GM12878 (cell line): ENCODE data around the gene THOC7. TPM values are rescaled to one million over a fixed set of nuclear protein-coding genes. Genes with fewer than 3 reads are reported as not detected.

Experiments
- ASH2L ChIP-seq: fragments of 300-600, 200-600 bp; sonication (generic); IDR thresholded peaks from 2 replicates; pipeline ENCODE4 v1.6.1; 2017; ENCODE audit warnings: low read depth, mild to moderate bottlenecking, borderline replicate concordance
- CHD1 ChIP-seq: IDR thresholded peaks from 2 replicates; pipeline ENCODE4 v1.6.1; 2012; ENCODE audit warnings: low read depth, low read length, improper control_type of control experiment
- EGR1 ChIP-seq, 2 experiments: IDR thresholded peaks; 1 replicate in 1 of 2; 2 replicates in 1 of 2; pipeline ENCODE4 v1.6.1; 2011 to 2012; ENCODE audit warnings: low read depth in 2 of 2, low read length in 2 of 2, borderline replicate concordance in 1 of 2, mild to moderate bottlenecking in 1 of 2, moderate library complexity in 1 of 2
- FOS ChIP-seq: IDR thresholded peaks from 3 replicates; pipeline ENCODE4 v1.6.1; 2011; ENCODE audit warnings: borderline replicate concordance; ENCODE audit not compliant: insufficient read length; ENCODE audit errors: extremely low read depth
- GATAD2B ChIP-seq: fragments of 450-650 bp; conservative IDR thresholded peaks from 2 replicates; pipeline ENCODE4 v1.6.1; 2017; ENCODE audit warnings: low read depth, mild to moderate bottlenecking, moderate library complexity
- IKZF2 ChIP-seq, 2 experiments: fragments of 450-650 bp; IDR thresholded peaks; 2 replicates each; pipeline ENCODE4 v1.6.1; 2017; ENCODE audit warnings: mild to moderate bottlenecking in 2 of 2, moderate library complexity in 2 of 2
- MYB ChIP-seq: fragments of 150-350 bp; IDR thresholded peaks from 2 replicates; pipeline ENCODE4 v1.6.1; 2014; ENCODE audit warnings: mild to moderate bottlenecking, low read depth, low read length, borderline replicate concordance
- POLR2AphosphoS2 ChIP-seq: IDR thresholded peaks from 2 replicates; pipeline ENCODE4 v1.6.1; 2011; ENCODE audit warnings: low read depth, mild to moderate bottlenecking, low read length, improper control_type of control experiment, moderate library complexity
- POU2F2 ChIP-seq: IDR thresholded peaks from 3 replicates; pipeline ENCODE4 v1.6.1; 2011; ENCODE audit warnings: low read depth, mild to moderate bottlenecking, low read length, borderline replicate concordance
- RAD51 ChIP-seq: fragments of 450-650 bp; IDR thresholded peaks from 2 replicates; pipeline ENCODE4 v1.6.1; 2016; ENCODE audit warnings: moderate library complexity, mild to moderate bottlenecking, inconsistent platforms
- RCOR1 ChIP-seq: conservative IDR thresholded peaks from 2 replicates; pipeline ENCODE4 v1.6.1; 2012; ENCODE audit warnings: low read depth, low read length, improper control_type of control experiment
- RUNX3 ChIP-seq: IDR thresholded peaks from 2 replicates; pipeline ENCODE4 v1.6.1; 2012; ENCODE audit warnings: low read length, inconsistent platforms
- STAT1 ChIP-seq: fragments of 450-650 bp; conservative IDR thresholded peaks from 2 replicates; pipeline ENCODE4 v1.6.1; 2014; ENCODE audit warnings: antibody characterized with exemption, mild to moderate bottlenecking
- TCF7 ChIP-seq: IDR thresholded peaks from 2 replicates; pipeline ENCODE4 v1.6.1; 2014; ENCODE audit warnings: antibody characterized with exemption, borderline replicate concordance
- polyA plus RNA-seq, 11 experiments: library from polyadenylated mRNA; depleted of rRNA in 4 of 11; unstranded in 6 of 11; stranded (reverse) in 5 of 11; fragments of >200 nt; fragmentation: Nextera tagmentation in 4 of 11; fragmentation: Illumina TruSeq in 1 of 11; extraction: Ambion mirVana in 4 of 11; extraction: Trizol in 1 of 11; gene quantifications; 1 replicate in 1 of 11; 2 replicates in 10 of 11; pipeline versions ENCODE4 v1.2.1 to v1.2.3, GENCODE V29; 2011 to 2016; ENCODE audit warnings: inconsistent platforms in 2 of 11, missing spikeins in 2 of 11, low read depth in 1 of 11
- total RNA-seq, 4 experiments: library from RNA; depleted of rRNA in 3 of 4; stranded (reverse); fragments of >200 nt in 3 of 4; fragmentation: Illumina TruSeq in 1 of 4; extraction: Trizol in 1 of 4; gene quantifications; 2 replicates each; pipeline versions ENCODE4 v1.2.1 to v1.2.3, GENCODE V29; 2013 to 2021
- TF ChIP-seq, protein P1 (sequence below): fragments of 450-650 bp; IDR thresholded peaks from 2 replicates; pipeline ENCODE4 v1.6.1; 2017; ENCODE audit warnings: mild to moderate bottlenecking
- TF ChIP-seq, protein P2 (sequence below): fragments of 450-650 bp; IDR thresholded peaks from 2 replicates; pipeline ENCODE4 v1.6.1; 2016; ENCODE audit warnings: mild to moderate bottlenecking, moderate library complexity, borderline replicate concordance

The THOC7 gene
- total and polyA plus RNA-seq, 10 of the 15 experiments (the other 5 are each of a cell fraction or from before 2014, with no cell fraction given) = 61.7 to 269 (median 138) TPM

DNA sequence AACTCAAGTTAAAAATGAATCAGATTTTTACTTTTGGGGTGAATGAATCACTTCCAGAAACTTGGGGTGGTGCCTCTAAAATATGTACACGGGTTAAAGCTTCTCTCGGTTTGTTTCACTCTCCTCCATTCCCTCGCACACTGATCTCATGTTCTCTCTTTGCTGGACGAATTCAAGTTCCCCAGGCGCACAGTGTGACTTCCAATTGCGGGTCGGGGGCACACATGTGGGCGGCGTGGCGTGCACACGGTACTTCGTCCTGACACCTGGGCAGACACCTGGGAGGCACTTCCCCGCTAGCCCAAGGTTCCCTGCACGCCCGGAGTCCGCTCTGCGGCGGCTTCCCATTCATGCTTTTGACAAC lies 47.9 kb upstream of the THOC7 start (continued):
- TF ChIP-seq, protein P1, sequence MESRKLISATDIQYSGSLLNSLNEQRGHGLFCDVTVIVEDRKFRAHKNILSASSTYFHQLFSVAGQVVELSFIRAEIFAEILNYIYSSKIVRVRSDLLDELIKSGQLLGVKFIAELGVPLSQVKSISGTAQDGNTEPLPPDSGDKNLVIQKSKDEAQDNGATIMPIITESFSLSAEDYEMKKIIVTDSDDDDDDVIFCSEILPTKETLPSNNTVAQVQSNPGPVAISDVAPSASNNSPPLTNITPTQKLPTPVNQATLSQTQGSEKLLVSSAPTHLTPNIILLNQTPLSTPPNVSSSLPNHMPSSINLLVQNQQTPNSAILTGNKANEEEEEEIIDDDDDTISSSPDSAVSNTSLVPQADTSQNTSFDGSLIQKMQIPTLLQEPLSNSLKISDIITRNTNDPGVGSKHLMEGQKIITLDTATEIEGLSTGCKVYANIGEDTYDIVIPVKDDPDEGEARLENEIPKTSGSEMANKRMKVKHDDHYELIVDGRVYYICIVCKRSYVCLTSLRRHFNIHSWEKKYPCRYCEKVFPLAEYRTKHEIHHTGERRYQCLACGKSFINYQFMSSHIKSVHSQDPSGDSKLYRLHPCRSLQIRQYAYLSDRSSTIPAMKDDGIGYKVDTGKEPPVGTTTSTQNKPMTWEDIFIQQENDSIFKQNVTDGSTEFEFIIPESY = no peak
- TF ChIP-seq RUNX3 (peak; percentile 7; the same call in 1 of the 2 replicates), EGR1 (IDR thresholded peaks at IDR 0.05; ENCODE audit: borderline replicate concordance in 1 of 2, low read depth in 2 of 2, low read length in 2 of 2) (0 out of 3 replicates have a peak, but pooled peaks of 1 of the 2 experiments have one; percentile 51), TCF7 (no peak), POU2F2 (no peak), IKZF2 (IDR thresholded peaks at IDR 0.05) (0 out of 4 replicates have a peak, but pooled peaks of 1 of the 2 experiments have one; percentile 11), MYB (no peak), RCOR1 (no peak), GATAD2B (no peak), ASH2L (no peak), RAD51 (no peak), CHD1 (no peak), FOS (no peak), STAT1 (no peak), POLR2AphosphoS2 (no peak)
- TF ChIP-seq, protein P2, sequence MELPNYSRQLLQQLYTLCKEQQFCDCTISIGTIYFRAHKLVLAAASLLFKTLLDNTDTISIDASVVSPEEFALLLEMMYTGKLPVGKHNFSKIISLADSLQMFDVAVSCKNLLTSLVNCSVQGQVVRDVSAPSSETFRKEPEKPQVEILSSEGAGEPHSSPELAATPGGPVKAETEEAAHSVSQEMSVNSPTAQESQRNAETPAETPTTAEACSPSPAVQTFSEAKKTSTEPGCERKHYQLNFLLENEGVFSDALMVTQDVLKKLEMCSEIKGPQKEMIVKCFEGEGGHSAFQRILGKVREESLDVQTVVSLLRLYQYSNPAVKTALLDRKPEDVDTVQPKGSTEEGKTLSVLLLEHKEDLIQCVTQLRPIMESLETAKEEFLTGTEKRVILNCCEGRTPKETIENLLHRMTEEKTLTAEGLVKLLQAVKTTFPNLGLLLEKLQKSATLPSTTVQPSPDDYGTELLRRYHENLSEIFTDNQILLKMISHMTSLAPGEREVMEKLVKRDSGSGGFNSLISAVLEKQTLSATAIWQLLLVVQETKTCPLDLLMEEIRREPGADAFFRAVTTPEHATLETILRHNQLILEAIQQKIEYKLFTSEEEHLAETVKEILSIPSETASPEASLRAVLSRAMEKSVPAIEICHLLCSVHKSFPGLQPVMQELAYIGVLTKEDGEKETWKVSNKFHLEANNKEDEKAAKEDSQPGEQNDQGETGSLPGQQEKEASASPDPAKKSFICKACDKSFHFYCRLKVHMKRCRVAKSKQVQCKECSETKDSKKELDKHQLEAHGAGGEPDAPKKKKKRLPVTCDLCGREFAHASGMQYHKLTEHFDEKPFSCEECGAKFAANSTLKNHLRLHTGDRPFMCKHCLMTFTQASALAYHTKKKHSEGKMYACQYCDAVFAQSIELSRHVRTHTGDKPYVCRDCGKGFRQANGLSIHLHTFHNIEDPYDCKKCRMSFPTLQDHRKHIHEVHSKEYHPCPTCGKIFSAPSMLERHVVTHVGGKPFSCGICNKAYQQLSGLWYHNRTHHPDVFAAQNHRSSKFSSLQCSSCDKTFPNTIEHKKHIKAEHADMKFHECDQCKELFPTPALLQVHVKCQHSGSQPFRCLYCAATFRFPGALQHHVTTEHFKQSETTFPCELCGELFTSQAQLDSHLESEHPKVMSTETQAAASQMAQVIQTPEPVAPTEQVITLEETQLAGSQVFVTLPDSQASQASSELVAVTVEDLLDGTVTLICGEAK = 0 out of 2 replicates have a peak, but pooled peaks have one; percentile 22
